HG03280 (cell line): ENCODE data around the gene CERS6.
"Not testable (repeated sequence)": the region's sequence is repeated elsewhere in the genome, so short reads cannot be mapped to it uniquely, and the experiment has no call there.

Experiments
- ATAC-seq: cut with Tn5 transposase; IDR thresholded peaks from one replicate; pipeline ENCODE4 v1.9.1; 2021; ENCODE audit warnings: mild to moderate bottlenecking, moderate library complexity; ENCODE audit not compliant: unreplicated experiment

The CERS6 gene

GRCh38 chr2:168496906-168497305 is 40.8 kb downstream of the CERS6 start:
- no peak for ATAC-seq

- ATAC-seq, result no peak
These were observed 43.4 kb downstream of the CERS6 start for GRCh38 chr2:168499500-168499899.

GRCh38 chr2:168500516-168500915 is 44.4 kb downstream of the CERS6 start:
- no peak for ATAC-seq

GRCh38 chr2:168501466-168502065 is 45.5 kb downstream of the CERS6 start:
- no peak for ATAC-seq

GRCh38 chr2:168502852-168503251 is 46.8 kb downstream of the CERS6 start:
- not testable (repeated sequence) for ATAC-seq

- no peak for ATAC-seq
These were observed 47.8 kb downstream of the CERS6 start for GRCh38 chr2:168503901-168504300.

GRCh38 chr2:168504323-168504722 is 48.3 kb downstream of the CERS6 start:
- no peak for ATAC-seq

GRCh38 chr2:168510125-168510756 is 54.2 kb downstream of the CERS6 start:
- ATAC-seq, result no peak

- ATAC-seq, result no peak
These were observed 58.6 kb downstream of the CERS6 start for GRCh38 chr2:168514692-168515091.

GRCh38 chr2:168515502-168515901 is 59.4 kb downstream of the CERS6 start:
- ATAC-seq, result no peak

- no peak for ATAC-seq
These were observed 61.7 kb downstream of the CERS6 start for GRCh38 chr2:168517816-168518215.

- ATAC-seq, result no peak
These were observed 62.5 kb downstream of the CERS6 start for GRCh38 chr2:168518555-168519066.

GRCh38 chr2:168519534-168520308 is 63.6 kb downstream of the CERS6 start:
- ATAC-seq, result no peak

- ATAC-seq, result no peak
These were observed 65.1 kb downstream of the CERS6 start for GRCh38 chr2:168521053-168521741.

- ATAC-seq, result no peak
These were observed 66.4 kb downstream of the CERS6 start for GRCh38 chr2:168522446-168522845.

- no peak for ATAC-seq
These were observed 67.9 kb downstream of the CERS6 start for GRCh38 chr2:168524005-168524404.

- no peak for ATAC-seq
These were observed 68.9 kb downstream of the CERS6 start for GRCh38 chr2:168525020-168525419.

GRCh38 chr2:168525716-168526446 is 69.8 kb downstream of the CERS6 start:
- no peak for ATAC-seq

GRCh38 chr2:168526641-168527040 is 70.6 kb downstream of the CERS6 start:
- no peak for ATAC-seq

- ATAC-seq, result no peak
These were observed 71.9 kb downstream of the CERS6 start for GRCh38 chr2:168528016-168528415.

- ATAC-seq, result no peak
These were observed 72.4 kb downstream of the CERS6 start for GRCh38 chr2:168528469-168528868.
